ENCODE data around the gene FOXK1. TPM values are rescaled to one million over a fixed set of nuclear protein-coding genes. Genes with fewer than 3 reads are reported as not detected.

The FOXK1 gene
- total and polyA plus RNA-seq, 9 of the 15 experiments (the other 6 are each of a cell fraction or from before 2014, with no cell fraction given): 0.32 to 45.5 (median 8.1) TPM

DNA sequence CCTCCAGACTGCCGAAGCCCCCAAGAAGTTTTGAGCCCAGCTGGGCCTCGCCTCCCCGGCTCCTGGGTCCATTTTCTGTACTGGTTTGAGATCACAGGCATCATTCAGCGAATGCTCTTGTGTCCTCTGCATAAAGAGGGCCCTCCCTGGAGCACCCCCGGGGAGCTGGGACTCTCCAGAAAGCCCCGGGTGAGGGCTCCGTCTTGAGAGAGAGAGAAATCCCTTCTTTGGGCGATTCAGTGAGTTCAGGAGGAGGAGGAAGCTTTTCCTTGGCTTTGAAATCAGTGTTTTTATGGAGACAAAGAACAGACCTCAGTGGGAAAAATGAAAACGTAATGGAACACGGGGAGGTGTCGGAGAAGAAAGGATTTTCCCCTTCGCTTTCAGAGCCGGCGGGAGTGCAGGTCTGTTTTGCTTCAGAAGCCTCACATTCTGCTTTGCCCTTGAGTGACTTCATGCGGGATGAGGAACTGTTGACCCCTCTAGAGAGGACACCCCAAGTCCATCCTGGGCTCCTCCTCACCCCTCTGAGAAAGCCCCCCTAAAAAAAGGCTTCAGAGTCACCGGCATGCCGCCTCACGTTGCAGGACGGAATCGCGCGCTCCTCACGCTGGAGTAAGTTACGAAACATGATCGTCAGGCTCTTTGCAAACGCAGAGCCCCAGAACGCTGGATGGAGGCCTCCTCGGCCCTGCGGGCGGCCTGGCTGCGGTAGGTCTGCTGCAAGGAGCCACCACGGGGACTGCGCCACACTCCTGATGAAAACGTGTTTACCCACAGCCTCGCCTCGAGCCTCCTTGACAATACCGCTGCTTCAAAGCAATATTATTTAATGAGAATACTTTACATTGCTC, 84.8 kb downstream of the FOXK1 start:
- BruUV-seq (replicated peaks): no TSS peak
- no peak overlapping the region for H3K27ac ChIP-seq (ENCODE audit: extremely low read depth, low read depth, low read length)
- no peaks in the 10 kb centered on the region for H3K79me2 ChIP-seq (ENCODE audit: control insufficient read depth, insufficient read depth, low read length)
- intact Hi-C loops (cut with micrococcal nuclease): no loop called here
- TF ChIP-seq, protein P1, sequence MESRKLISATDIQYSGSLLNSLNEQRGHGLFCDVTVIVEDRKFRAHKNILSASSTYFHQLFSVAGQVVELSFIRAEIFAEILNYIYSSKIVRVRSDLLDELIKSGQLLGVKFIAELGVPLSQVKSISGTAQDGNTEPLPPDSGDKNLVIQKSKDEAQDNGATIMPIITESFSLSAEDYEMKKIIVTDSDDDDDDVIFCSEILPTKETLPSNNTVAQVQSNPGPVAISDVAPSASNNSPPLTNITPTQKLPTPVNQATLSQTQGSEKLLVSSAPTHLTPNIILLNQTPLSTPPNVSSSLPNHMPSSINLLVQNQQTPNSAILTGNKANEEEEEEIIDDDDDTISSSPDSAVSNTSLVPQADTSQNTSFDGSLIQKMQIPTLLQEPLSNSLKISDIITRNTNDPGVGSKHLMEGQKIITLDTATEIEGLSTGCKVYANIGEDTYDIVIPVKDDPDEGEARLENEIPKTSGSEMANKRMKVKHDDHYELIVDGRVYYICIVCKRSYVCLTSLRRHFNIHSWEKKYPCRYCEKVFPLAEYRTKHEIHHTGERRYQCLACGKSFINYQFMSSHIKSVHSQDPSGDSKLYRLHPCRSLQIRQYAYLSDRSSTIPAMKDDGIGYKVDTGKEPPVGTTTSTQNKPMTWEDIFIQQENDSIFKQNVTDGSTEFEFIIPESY (CRISPR knock-in tag; IDR thresholded peaks at IDR 0.05): 0 out of 2 replicates have a peak, but pooled peaks have one; percentile 34
- TF ChIP-seq POLR2G (IDR thresholded peaks at IDR 0.05; ENCODE audit: low read depth, low read length) (peak; percentile 43; the same call in 1 of the 2 replicates), HDAC2 (IDR thresholded peaks at IDR 0.05) (no peak), KLF6 (CRISPR knock-in tag; IDR thresholded peaks at IDR 0.05; ENCODE audit: borderline replicate concordance) (no peak)
- TF ChIP-seq, protein P2, sequence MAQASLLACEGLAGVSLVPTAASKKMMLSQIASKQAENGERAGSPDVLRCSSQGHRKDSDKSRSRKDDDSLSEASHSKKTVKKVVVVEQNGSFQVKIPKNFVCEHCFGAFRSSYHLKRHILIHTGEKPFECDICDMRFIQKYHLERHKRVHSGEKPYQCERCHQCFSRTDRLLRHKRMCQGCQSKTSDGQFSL (CRISPR knock-in tag; IDR thresholded peaks at IDR 0.05): no peak
- TF ChIP-seq, protein P2 (tag; IDR thresholded peaks at IDR 0.05): no peak
- ATAC-seq: no peak
- H4K20me1 ChIP-seq (replicated peaks; ENCODE audit: control insufficient read depth, insufficient read depth, low read length): 0 out of 2 replicates have a peak, but pooled peaks cover 4% of the 10 kb centered on the region
- H3K4me1 ChIP-seq (replicated peaks in 1 of 2; ENCODE audit: control insufficient read depth in 2 of 2, insufficient read depth in 2 of 2, low read length in 2 of 2): peaks cover 0 to 15% of the 10 kb centered on the region in 2 experiments; a peak in 1 of 5 replicates
- in situ Hi-C loops (cut with MboI): no loop called here
- peaks cover 45% of the 10 kb centered on the region; the same call in 2 of the 3 replicates for H3K36me3 ChIP-seq (ENCODE audit: control insufficient read depth, insufficient read depth, low read length)
- H2AFZ ChIP-seq (ENCODE audit: low read depth, low read length): no peak overlapping the region
- 91% methylated on average over 36 of the region's 37 CpGs for WGBS (ENCODE audit: insufficient coverage, low coverage, missing lambda C conversion rate)
- 0 out of 4 replicates have a peak overlapping the region, but pooled peaks of 1 of the 2 experiments have one; percentile 13 for H3K9ac ChIP-seq (ENCODE audit: insufficient read depth in 1 of 2, low read depth in 2 of 2, low read length in 2 of 2)
- peaks cover 5% of the 10 kb centered on the region for H3K9me1 ChIP-seq (ENCODE audit: control insufficient read depth, insufficient read depth, low read length)
- ChIA-PET POLR2A (interaction anchor here (0.6 to 1.5 kb wide), 2 partner anchors 9 to 43 kb away, joined by 3 to 11 read pairs; partner anchors contain the start of gene AP5Z1), CTCF (ENCODE audit: low intra/inter-chr PET ratio) (no interaction called here)
- no peak for FAIRE-seq
- H3K4me2 ChIP-seq (ENCODE audit: insufficient read depth, low read length): no peak overlapping the region
- no peaks in the 10 kb centered on the region for H3K9me3 ChIP-seq (replicated peaks; ENCODE audit: control insufficient read depth, insufficient read depth, low read depth, low read length)
- H3K4me3 ChIP-seq: no peak overlapping the region
- no peak for DNase-seq (ENCODE audit: extremely low read depth in 1 of 4, low spot score in 3 of 4)
- no peaks in the 10 kb centered on the region for H3K27me3 ChIP-seq (ENCODE audit: control insufficient read depth in 2 of 2, insufficient read depth in 2 of 2, low read length in 2 of 2)

Measured in K562 (cell line).